ENCODE data around the gene DEDD. TPM values are rescaled to one million over a fixed set of nuclear protein-coding genes. Genes with fewer than 3 reads are reported as not detected.
A peak's percentile ranks its signal among the peaks of the same experiment; 100 is the strongest.

The DEDD gene
- total RNA-seq, 1 experiment from 2014 or later, result 44.7 TPM

DNA sequence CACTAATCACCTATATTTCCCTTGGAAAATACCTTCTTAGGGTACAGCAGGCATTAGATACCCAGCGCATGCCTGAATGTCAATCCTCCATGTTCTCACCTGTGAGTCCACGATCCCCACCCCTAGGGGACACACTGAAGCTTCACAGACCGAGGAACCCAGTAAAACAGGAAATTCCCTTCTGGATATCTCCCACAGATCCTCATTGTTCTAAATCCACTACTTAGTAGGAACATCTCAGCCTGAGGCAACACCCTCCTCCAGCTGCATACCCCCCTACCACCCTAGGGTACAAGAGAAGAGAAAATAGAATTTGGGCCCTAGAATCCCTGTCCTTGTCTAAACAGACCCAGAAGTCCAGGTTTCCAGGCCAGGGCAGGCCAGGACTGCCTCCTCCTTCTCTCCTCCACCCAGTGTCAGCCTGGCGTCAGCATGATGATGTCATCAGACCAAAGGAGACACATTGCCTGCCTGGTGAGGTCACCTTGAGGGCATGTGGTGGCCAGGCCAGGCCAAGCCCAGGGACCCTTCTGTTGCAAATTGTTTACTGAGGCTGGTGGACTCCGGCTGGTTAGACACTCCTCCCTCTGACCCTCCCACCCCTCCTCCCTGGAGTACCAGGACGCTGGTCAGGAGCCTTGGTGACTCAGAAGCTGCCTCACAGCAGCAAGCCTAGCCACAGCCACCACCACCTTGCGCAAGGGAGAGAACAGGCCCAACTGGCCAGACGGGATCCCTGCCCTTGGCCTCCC lies 49.3 kb downstream of the DEDD start:
- no peak overlapping the region for H3T11ph ChIP-seq (ENCODE audit: low read length)
- no peaks in the 10 kb centered on the region for H4K20me1 ChIP-seq (ENCODE audit: control insufficient read depth, insufficient read depth, insufficient read length)
- H3K14ac ChIP-seq (ENCODE audit: insufficient read depth, low read length), result no peak overlapping the region
- H2BK120ac ChIP-seq (ENCODE audit: low read depth, low read length, poor library complexity, severe bottlenecking), result no peak overlapping the region
- H3K4ac ChIP-seq (ENCODE audit: low read depth, low read length), result no peak overlapping the region
- no peaks in the 10 kb centered on the region for H3K79me2 ChIP-seq (ENCODE audit: insufficient read depth, low read length)
- no peak overlapping the region for H4K5ac ChIP-seq (ENCODE audit: insufficient read length, low read depth, low read length)
- H4K91ac ChIP-seq (ENCODE audit: insufficient read length, low read depth, low read length), result no peak overlapping the region
- H3K9me3 Mint-ChIP-seq, result no peaks in the 10 kb centered on the region
- H2BK20ac ChIP-seq (ENCODE audit: low read depth, low read length, poor library complexity, severe bottlenecking), result no peak overlapping the region
- H3K4me3 Mint-ChIP-seq, result no peak overlapping the region; a peak in 1 of 5 replicates
- no peak overlapping the region for H3K56ac ChIP-seq (ENCODE audit: insufficient read length, low read depth, low read length)
- no peak overlapping the region for H2AFZ ChIP-seq (ENCODE audit: low read length)
- no peak overlapping the region for H3K27ac ChIP-seq (ENCODE audit: insufficient read length, low read depth, low read length)
- no peak overlapping the region for H3K9ac ChIP-seq (ENCODE audit: extremely low read depth, insufficient read length, low read length)
- H2AK5ac ChIP-seq (ENCODE audit: insufficient read length, low read length), result no peak overlapping the region
- no peaks in the 10 kb centered on the region for H3K79me1 ChIP-seq (ENCODE audit: insufficient read depth, low read depth, low read length, poor library complexity, severe bottlenecking)
- H3K27me3 Mint-ChIP-seq (ENCODE audit: low read depth), result no peaks in the 10 kb centered on the region; the same call in 1 of the 2 replicates
- H4K8ac ChIP-seq (replicated peaks; ENCODE audit: insufficient read length, low read depth, low read length), result no peak overlapping the region
- no peaks in the 10 kb centered on the region for H3K9me3 ChIP-seq (ENCODE audit: control insufficient read depth, low read depth, low read length)
- H3K27me3 ChIP-seq (ENCODE audit: insufficient read depth, low read length), result no peaks in the 10 kb centered on the region
- H3K4me1 ChIP-seq (ENCODE audit: insufficient read depth, low read length), result no peaks in the 10 kb centered on the region
- H3K23ac ChIP-seq (ENCODE audit: insufficient read length, low read depth, low read length), result no peak overlapping the region
- no peaks in the 10 kb centered on the region for H3K36me3 Mint-ChIP-seq (ENCODE audit: insufficient read depth in 1 of 3, low read depth in 3 of 3)
- H2BK15ac ChIP-seq (ENCODE audit: low read depth, low read length), result no peak overlapping the region
- H2BK12ac ChIP-seq (ENCODE audit: insufficient read length, low read depth, low read length), result no peak overlapping the region
- H3K27ac Mint-ChIP-seq, result peak overlapping the region in 2 of 3 experiments; percentile 44 to 61; a peak in 2 of 7 replicates
- H2BK5ac ChIP-seq (ENCODE audit: insufficient read length, low read length), result no peak overlapping the region
- H3K4me2 ChIP-seq (ENCODE audit: insufficient read depth, insufficient read length, low read length), result no peak overlapping the region
- TF ChIP-seq, protein P1, sequence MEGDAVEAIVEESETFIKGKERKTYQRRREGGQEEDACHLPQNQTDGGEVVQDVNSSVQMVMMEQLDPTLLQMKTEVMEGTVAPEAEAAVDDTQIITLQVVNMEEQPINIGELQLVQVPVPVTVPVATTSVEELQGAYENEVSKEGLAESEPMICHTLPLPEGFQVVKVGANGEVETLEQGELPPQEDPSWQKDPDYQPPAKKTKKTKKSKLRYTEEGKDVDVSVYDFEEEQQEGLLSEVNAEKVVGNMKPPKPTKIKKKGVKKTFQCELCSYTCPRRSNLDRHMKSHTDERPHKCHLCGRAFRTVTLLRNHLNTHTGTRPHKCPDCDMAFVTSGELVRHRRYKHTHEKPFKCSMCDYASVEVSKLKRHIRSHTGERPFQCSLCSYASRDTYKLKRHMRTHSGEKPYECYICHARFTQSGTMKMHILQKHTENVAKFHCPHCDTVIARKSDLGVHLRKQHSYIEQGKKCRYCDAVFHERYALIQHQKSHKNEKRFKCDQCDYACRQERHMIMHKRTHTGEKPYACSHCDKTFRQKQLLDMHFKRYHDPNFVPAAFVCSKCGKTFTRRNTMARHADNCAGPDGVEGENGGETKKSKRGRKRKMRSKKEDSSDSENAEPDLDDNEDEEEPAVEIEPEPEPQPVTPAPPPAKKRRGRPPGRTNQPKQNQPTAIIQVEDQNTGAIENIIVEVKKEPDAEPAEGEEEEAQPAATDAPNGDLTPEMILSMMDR (conservative IDR thresholded peaks at IDR 0.05), result no peak
- no CpG with 5 or more reads among the region's 8 CpGs for WGBS (ENCODE audit: extremely low coverage, insufficient read length, low lambda C conversion rate)
- no peak for DNase-seq
- H3K23me2 ChIP-seq (ENCODE audit: insufficient read length, low read depth, low read length, poor library complexity, severe bottlenecking), result no peaks in the 10 kb centered on the region
- H3K4me1 Mint-ChIP-seq, result peaks cover 51 to 52% of the 10 kb centered on the region in 2 experiments
- H3K18ac ChIP-seq (ENCODE audit: insufficient read length, low read depth, low read length), result no peak overlapping the region
